Measurements from ENCODE around the gene TNRC6C.

Gene TNRC6C

DNA sequence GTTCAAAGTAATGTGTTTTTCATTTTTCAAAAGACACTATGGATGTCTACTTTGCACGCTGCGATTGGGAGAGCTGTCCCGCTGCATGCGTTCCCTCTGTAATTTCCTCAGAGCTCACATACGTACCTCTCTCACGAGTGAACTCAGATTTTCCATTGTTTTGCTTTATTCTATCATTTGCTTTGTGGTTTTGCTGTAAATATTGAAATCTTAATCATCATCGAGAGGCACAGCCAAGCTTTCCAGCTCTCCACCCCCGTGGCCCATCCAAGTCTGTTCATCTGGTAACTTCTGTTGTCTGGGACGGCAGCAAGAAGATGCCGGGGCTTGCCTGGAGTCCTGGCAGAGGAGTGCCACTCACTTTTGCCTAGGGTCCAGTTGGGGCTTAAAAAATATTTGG, 149.0 kb downstream of the TNRC6C start:
- no peak overlapping the region for H3K4me3 ChIP-seq (replicated peaks in 1 of 2; ENCODE audit: low read depth in 2 of 2, low read length in 2 of 2)
- peak in 1 of 2 donors; percentile 18 for DNase-seq (ENCODE audit: low read depth in 2 of 2)
- TF ChIP-seq, protein P1, sequence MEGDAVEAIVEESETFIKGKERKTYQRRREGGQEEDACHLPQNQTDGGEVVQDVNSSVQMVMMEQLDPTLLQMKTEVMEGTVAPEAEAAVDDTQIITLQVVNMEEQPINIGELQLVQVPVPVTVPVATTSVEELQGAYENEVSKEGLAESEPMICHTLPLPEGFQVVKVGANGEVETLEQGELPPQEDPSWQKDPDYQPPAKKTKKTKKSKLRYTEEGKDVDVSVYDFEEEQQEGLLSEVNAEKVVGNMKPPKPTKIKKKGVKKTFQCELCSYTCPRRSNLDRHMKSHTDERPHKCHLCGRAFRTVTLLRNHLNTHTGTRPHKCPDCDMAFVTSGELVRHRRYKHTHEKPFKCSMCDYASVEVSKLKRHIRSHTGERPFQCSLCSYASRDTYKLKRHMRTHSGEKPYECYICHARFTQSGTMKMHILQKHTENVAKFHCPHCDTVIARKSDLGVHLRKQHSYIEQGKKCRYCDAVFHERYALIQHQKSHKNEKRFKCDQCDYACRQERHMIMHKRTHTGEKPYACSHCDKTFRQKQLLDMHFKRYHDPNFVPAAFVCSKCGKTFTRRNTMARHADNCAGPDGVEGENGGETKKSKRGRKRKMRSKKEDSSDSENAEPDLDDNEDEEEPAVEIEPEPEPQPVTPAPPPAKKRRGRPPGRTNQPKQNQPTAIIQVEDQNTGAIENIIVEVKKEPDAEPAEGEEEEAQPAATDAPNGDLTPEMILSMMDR (IDR thresholded peaks at IDR 0.05; ENCODE audit: low read depth, low read length) = no peak

DNA sequence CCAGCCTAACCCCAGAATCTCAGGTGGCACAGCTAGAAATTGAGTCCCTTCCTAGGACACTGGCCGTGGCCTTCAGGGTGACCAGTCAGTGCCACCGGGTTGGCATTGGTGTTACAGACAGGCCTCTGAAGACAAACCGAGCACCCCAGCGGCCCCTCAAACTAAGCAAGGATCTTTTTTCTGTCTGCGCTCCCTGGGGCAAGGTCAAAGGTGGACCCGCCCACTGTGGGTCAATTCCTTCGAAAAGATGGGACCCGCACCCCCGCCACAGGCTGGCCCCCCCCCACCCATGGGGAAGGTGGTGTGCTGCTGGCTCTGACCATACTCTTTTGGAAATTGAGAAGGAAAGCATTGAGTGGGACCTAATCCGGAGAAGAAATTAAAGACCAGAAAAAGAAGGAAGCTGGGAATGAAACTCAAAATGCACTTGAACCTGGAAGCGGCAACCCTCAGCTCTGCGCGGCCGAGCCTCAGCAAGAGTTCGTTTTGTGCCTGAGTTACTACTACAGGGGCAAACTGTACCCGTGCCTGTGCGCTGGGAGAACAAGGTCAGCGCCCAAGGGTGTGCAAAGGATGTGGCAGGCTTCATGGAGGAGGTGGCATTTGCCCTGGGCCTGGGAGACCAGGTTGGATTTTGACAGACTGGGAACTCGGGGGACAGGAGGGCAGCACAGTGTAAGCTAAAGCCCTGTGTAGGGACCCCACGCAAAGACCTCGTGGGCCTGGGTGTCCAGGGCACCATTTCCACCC, 149.6 kb downstream of the TNRC6C start:
- H3K4me3 ChIP-seq (replicated peaks in 1 of 2; ENCODE audit: low read depth in 2 of 2, low read length in 2 of 2) = no peak overlapping the region
- TF ChIP-seq, protein P1 (IDR thresholded peaks at IDR 0.05; ENCODE audit: low read depth, low read length) = no peak
- DNase-seq (ENCODE audit: low read depth in 2 of 2) = no peak

DNA sequence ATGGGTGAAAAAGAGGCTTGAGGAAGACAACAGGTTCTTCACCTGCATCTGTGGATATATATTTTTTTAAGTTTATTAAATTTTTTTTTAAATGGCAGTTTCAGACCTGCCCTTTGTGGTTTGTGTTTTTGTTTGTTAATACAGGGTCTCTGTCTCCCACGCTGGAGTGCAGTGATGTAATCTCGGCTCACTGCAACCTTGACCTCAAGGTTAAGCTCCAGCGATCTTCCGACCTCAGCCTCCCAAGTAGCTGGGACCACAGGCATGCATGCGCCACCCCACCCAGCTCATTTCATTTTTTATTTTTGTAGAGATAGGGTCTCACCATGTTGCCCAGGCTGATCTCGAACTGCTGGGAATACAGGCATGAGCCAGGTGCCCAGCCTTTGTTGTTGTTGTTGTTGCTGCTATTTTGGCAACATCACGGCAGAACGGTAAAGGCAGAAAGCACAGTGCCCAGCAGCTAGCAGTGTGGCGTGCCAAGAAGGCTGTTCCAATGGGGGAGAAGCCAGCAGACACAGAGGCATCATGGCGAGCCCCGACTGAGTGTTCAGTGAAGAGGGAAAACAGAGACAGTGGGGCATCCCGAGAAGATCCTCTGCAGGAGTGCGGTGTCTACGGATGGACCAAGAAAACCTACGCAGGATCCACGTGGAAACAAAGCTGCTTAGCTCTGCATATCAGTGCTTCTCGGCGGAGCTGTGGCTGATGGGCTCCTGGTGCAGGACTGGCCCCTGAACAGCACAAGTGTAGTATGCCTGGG, 150.4 kb downstream of the TNRC6C start:
- TF ChIP-seq, protein P1 (IDR thresholded peaks at IDR 0.05; ENCODE audit: low read depth, low read length) = no peak
- H3K4me3 ChIP-seq (replicated peaks in 1 of 2; ENCODE audit: low read depth in 2 of 2, low read length in 2 of 2) = no peak overlapping the region
- DNase-seq (ENCODE audit: low read depth in 2 of 2) = no peak

DNA sequence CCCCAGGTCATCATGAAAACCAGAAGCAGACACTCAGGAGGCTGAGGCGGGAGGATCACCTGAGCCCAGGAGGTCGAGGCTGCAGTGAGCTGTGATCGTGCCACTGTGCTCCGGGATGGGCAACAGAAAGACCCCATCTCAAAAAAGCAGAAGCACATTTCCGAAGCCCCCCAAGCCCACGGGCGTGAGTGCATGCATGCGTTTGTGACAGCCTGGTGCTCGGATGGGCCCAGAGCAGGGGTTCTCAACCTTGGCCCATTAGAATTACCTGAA, 150.9 kb downstream of the TNRC6C start:
- no peak for DNase-seq (ENCODE audit: low read depth in 2 of 2)
- H3K4me3 ChIP-seq (replicated peaks in 1 of 2; ENCODE audit: low read depth in 2 of 2, low read length in 2 of 2) = no peak overlapping the region
- TF ChIP-seq, protein P1 (IDR thresholded peaks at IDR 0.05; ENCODE audit: low read depth, low read length) = no peak

DNA sequence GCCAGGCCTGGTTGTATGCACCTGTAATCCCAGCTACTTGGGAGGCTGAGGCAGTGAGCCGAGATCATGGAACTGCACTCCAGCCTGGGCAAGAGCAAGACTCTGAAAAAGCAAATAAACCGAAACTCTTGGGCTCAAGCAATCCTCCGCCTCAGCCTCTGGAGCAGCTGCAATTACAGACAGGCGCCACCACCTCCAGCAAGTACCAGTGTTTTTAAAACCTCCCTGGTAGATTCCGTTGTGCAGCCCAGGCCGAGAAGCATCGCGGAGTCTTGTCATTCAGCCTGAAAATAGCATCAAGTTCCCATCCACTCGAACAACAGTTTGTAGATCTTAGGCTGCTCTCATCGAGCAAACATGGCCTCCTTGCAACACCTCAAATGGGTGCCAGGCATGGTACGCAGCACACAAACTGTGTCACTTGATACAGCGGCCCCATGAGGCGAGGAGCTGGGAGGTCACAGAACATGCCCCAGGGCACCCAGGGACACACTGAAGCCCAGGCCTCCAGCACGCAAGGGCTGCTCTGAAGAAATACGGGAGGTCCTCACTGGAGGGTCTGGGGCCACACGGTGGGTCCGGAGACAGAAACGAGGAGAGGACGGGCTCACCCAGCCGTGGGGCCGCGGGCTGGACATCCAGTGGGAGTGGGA, 152.0 kb downstream of the TNRC6C start:
- no peak for DNase-seq (ENCODE audit: low read depth in 2 of 2)
- TF ChIP-seq, protein P1 (IDR thresholded peaks at IDR 0.05; ENCODE audit: low read depth, low read length) = no peak
- H3K4me3 ChIP-seq (replicated peaks in 1 of 2; ENCODE audit: low read depth in 2 of 2, low read length in 2 of 2) = no peak overlapping the region

DNA sequence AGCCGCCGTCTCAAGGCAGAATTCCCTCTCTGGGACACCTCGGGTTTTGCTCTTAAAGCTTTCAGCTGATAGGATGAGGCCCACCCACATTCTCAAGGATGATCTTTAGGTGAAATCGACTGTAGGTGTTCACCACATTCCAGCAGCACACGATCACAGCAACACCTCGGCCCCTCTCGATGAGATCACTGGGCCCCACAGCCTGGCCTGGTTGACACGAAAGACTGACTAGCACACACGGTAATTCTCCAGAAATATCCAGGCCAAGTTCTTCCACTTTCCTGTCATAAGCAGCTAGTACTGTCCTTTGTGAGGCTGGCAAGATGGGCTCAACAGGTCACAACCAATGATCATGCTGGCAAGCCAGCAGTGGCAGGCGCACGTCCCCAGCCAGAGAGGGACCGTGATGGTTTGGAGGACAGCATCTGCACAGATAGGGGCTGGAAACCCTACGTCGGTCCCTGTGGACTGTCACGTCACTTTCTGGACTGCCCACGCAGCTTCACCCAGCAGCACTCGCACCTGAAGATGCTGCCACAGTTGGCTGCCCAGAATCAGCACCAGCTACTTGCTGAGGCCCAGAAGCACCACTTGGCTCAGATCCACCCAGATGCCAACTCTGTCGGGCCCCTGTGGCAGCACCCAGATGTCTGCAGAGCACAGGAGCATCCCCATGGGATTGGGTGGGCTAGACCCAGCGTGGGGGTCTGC, 152.7 kb downstream of the TNRC6C start:
- TF ChIP-seq, protein P1 (IDR thresholded peaks at IDR 0.05; ENCODE audit: low read depth, low read length) = no peak
- no peak overlapping the region for H3K4me3 ChIP-seq (replicated peaks in 1 of 2; ENCODE audit: low read depth in 2 of 2, low read length in 2 of 2)
- no peak for DNase-seq (ENCODE audit: low read depth in 2 of 2)

Data from cardiac fibroblast (primary cell).